ENCODE results near the gene C19orf18.

Gene C19orf18

GRCh38 chr19:57992841-57993240 is 18.5 kb upstream of the C19orf18 start:
- no peak for TF ChIP-seq CTCF (conservative IDR thresholded peaks at IDR 0.05)

DNA sequence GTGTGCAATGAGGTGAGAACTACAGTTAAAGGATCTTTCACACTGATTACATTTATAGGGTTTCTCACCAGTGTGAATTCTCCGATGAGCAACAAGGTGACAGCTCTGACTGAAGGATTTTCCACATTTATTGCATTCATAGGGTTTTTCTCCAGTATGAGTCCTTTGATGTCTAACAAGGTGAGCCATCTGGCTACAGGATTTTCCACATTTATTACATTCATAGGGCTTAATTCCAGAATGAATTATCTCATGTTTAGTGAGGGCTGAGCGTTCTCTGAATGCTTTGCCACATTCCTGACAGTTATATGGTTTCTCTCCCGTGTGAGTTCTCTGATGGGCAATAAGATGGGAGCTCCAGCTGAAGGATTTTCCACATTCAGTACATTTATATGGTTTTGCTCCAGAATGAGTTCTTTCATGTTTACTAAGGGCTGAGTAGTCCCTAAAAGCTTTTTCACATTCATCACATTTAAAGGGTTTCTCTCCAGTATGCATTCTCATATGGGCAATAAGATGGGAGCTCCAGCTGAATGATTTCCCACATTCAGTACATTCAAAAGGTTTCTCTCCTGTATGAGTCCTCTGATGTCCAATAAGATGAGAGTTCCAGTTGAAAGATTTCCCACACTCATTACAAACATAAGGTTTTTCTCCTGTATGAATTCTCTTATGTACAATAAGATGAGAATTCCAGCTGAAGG is 4.4 kb upstream of the C19orf18 start:
- no peak overlapping the region for H3K27ac ChIP-seq
- no peak for TF ChIP-seq CTCF (conservative IDR thresholded peaks at IDR 0.05)

More at GRCh38 chr19:57992841-57993240, 18.5 kb upstream of the C19orf18 start:
- H3K27ac ChIP-seq: no peak overlapping the region

DNA sequence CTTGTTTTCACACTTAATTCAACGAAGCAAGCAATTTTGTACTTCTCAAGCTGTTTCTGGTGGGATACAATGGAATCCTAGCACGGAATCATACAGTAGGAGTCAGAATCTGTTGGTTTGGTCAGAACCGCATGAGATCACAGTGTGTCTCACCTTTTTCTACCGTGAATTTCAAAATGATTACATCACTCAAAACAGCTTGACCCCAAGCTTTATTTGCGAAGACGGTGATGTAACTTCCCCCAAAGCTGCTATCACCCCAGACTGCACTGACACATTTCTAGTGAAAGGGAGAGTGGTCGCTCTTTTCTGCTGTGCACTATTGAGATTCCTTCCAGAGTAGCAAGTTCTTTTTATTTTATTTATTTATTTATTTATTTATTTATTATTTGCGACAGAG is 9.6 kb downstream of the C19orf18 start:
- no peak for TF ChIP-seq CTCF (conservative IDR thresholded peaks at IDR 0.05)
- no peak overlapping the region for H3K27ac ChIP-seq

DNA sequence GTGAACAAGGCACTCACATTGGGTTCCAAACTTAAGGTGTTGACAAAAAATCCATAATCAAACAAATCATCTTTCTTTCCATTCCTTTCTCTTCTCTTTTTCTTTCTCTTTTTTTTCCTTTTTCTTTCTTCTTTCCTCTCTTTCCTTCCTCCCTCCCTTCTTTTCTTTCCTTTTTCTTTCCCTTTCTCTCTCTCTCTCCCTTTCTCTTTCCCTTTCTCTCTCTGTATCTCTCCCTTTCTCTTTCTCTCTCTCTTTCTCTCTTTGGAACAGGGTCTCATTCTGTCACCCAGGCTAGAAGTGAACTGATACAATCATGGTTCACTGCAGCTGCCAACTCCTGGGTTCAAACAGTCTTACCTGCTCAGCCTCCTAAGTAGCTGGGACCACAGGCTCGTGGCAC is 12.5 kb downstream of the C19orf18 start:
- no peak for TF ChIP-seq CTCF (conservative IDR thresholded peaks at IDR 0.05)
- no peak overlapping the region for H3K27ac ChIP-seq

DNA sequence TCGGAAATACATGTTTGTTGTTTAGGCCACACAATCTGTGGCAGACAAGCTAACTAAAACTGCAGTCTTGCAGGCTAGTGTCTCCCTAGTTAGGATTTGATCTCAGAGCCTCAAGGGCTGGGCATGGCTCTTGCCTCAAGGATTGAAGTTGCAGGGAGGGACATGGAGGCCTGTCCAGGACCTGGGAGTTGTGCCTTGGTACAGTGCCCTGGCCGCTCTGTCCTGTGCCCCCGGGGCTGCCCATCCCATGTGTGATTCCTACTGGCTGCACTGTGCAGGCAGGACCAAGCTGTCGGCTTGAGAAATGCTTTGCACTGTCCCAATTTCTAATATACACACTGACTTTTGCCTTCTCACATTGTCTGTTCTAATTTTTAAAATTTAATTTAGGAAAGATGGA is 19.3 kb downstream of the C19orf18 start:
- TF ChIP-seq CTCF (conservative IDR thresholded peaks at IDR 0.05): no peak
- no peak overlapping the region for H3K27ac ChIP-seq

DNA sequence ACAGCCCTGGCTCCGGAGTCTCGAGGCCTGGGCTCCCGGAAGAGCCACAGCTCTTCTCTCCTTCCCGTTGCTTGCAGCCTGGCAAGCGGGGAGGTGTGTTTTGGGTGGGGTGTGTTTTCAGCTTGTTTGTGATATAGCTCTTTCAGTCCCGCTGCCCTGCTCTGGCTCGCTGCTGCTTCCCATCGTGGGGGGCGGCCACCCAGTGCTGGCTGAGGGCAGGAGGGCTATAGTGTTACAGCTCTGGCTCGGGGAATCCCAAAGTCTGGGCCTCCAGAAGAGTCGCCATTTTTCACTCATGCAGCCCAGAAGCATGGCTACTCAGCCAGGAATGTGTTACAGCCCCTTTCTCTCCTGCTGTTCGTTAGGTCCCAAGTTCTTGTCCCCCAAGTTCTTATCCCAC is 24.6 kb downstream of the C19orf18 start:
- no peak for TF ChIP-seq CTCF (conservative IDR thresholded peaks at IDR 0.05)
- H3K27ac ChIP-seq: no peak overlapping the region

DNA sequence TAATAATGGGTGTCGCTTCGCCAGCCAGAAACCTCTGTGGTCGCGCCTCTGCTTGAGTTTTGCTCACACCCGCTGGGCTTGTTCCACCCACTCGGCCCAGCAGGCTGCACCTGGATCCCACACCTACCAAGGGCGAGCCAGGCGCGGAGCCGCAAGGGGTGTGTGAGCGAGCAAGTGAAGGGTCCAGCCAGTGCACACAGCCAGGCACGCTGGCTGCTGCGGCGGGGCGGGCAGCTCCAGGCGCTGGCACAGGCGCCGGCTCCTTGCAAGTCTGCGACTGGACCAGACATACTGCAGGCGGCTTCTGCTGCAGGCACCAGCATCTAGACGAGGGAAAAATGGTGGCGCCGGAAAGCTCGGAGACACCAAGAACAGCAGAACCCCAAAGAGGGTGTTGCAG is 25.0 kb downstream of the C19orf18 start:
- TF ChIP-seq CTCF (conservative IDR thresholded peaks at IDR 0.05): no peak

More for the DNA sequence above, 25.0 kb downstream of the C19orf18 start:
- no peak overlapping the region for H3K27ac ChIP-seq
